ENCODE results near the gene TCERG1L.

Gene TCERG1L

GRCh38 chr10:131098416-131098952 lies 213.0 kb downstream of the TCERG1L start:
- Histone ChIP-seq H3K4me2 (ENCODE audit: low read length) (no peak overlapping the region), H2AFZ (peak overlapping the region; percentile 62), H3K9ac (no peak overlapping the region), H3K36me3 (ENCODE audit: control insufficient read depth, insufficient read depth, low read length) (no peaks in the 10 kb centered on the region), H3K27ac (peak overlapping the region; percentile 94), H3K27me3 (ENCODE audit: control insufficient read depth, insufficient read depth, low read length) (no peaks in the 10 kb centered on the region), H3K4me1 (peaks cover 41% of the 10 kb centered on the region), H3K9me3 (ENCODE audit: control insufficient read depth, low read length) (no peaks in the 10 kb centered on the region), H3K4me3 (ENCODE audit: low read depth, low read length) (no peak overlapping the region), H3K79me2 (no peaks in the 10 kb centered on the region)
- TF ChIP-seq, protein P1, sequence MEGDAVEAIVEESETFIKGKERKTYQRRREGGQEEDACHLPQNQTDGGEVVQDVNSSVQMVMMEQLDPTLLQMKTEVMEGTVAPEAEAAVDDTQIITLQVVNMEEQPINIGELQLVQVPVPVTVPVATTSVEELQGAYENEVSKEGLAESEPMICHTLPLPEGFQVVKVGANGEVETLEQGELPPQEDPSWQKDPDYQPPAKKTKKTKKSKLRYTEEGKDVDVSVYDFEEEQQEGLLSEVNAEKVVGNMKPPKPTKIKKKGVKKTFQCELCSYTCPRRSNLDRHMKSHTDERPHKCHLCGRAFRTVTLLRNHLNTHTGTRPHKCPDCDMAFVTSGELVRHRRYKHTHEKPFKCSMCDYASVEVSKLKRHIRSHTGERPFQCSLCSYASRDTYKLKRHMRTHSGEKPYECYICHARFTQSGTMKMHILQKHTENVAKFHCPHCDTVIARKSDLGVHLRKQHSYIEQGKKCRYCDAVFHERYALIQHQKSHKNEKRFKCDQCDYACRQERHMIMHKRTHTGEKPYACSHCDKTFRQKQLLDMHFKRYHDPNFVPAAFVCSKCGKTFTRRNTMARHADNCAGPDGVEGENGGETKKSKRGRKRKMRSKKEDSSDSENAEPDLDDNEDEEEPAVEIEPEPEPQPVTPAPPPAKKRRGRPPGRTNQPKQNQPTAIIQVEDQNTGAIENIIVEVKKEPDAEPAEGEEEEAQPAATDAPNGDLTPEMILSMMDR (IDR thresholded peaks at IDR 0.05), result no peak

GRCh38 chr10:131096031-131096430 lies 215.5 kb downstream of the TCERG1L start:
- Histone ChIP-seq H3K4me1 (peaks cover 40% of the 10 kb centered on the region), H3K9me3 (ENCODE audit: control insufficient read depth, low read length) (no peaks in the 10 kb centered on the region), H3K9ac (no peak overlapping the region), H3K36me3 (ENCODE audit: control insufficient read depth, insufficient read depth, low read length) (no peaks in the 10 kb centered on the region), H3K79me2 (no peaks in the 10 kb centered on the region), H3K27ac (no peak overlapping the region), H2AFZ (no peak overlapping the region), H3K4me3 (ENCODE audit: low read depth, low read length) (no peak overlapping the region), H3K4me2 (ENCODE audit: low read length) (no peak overlapping the region), H3K27me3 (ENCODE audit: control insufficient read depth, insufficient read depth, low read length) (no peaks in the 10 kb centered on the region)
- TF ChIP-seq, protein P1 (IDR thresholded peaks at IDR 0.05), result no peak

- Histone ChIP-seq H2AFZ (no peak overlapping the region), H3K27ac (peak overlapping the region; percentile 69), H3K4me1 (peaks cover 36% of the 10 kb centered on the region), H3K4me3 (ENCODE audit: low read depth, low read length) (no peak overlapping the region), H3K9me3 (ENCODE audit: control insufficient read depth, low read length) (no peaks in the 10 kb centered on the region), H3K27me3 (ENCODE audit: control insufficient read depth, insufficient read depth, low read length) (no peaks in the 10 kb centered on the region), H3K79me2 (no peaks in the 10 kb centered on the region), H3K36me3 (ENCODE audit: control insufficient read depth, insufficient read depth, low read length) (no peaks in the 10 kb centered on the region), H3K4me2 (ENCODE audit: low read length) (no peak overlapping the region), H3K9ac (no peak overlapping the region)
- TF ChIP-seq, protein P1 (IDR thresholded peaks at IDR 0.05), result no peak
These were observed 216.3 kb downstream of the TCERG1L start for GRCh38 chr10:131095313-131095580.

GRCh38 chr10:131094527-131095312 lies 216.8 kb downstream of the TCERG1L start:
- H3K27ac ChIP-seq, result peak overlapping the region; percentile 69
- TF ChIP-seq, protein P1 (IDR thresholded peaks at IDR 0.05), result no peak

More at GRCh38 chr10:131094527-131095312, 216.8 kb downstream of the TCERG1L start:
- no peaks in the 10 kb centered on the region for H3K27me3 ChIP-seq (ENCODE audit: control insufficient read depth, insufficient read depth, low read length)
- no peak overlapping the region for H3K9ac ChIP-seq
- peaks cover 32% of the 10 kb centered on the region for H3K4me1 ChIP-seq
- no peaks in the 10 kb centered on the region for H3K9me3 ChIP-seq (ENCODE audit: control insufficient read depth, low read length)
- H3K4me3 ChIP-seq (ENCODE audit: low read depth, low read length), result no peak overlapping the region
- H3K79me2 ChIP-seq, result no peaks in the 10 kb centered on the region
- H3K36me3 ChIP-seq (ENCODE audit: control insufficient read depth, insufficient read depth, low read length), result no peaks in the 10 kb centered on the region
- peak overlapping the region; percentile 75 for H2AFZ ChIP-seq
- H3K4me2 ChIP-seq (ENCODE audit: low read length), result no peak overlapping the region
